SK-N-SH (cell line): ENCODE measurements around the gene RERGL. TPM values are rescaled to one million over a fixed set of nuclear protein-coding genes. Genes with fewer than 3 reads are reported as not detected.

Source experiments
- CTCF ChIA-PET: fragments of 300-600, 350-600 bp; formaldehyde crosslinking; extraction: SDS; loops from one replicate; lab custom pipeline; 2021; lab: Yijun Ruan, JAX
- POLR2A ChIA-PET: fragments of 350-600 bp; sonication (Branson Sonifier 250); formaldehyde crosslinking; extraction: SDS; loops from one replicate; lab custom pipeline; 2020; ENCODE audit warnings: antibody characterized with exemption, inconsistent platforms; lab: Yijun Ruan, JAX
- DNase-seq: peaks from one replicate; pipeline ENCODE4 v3.0.0; 2012
- H2AFZ ChIP-seq: fragments of 200-600 bp; sonication (generic); 2 replicates; pipeline ENCODE4 v1.8.1; 2016; ENCODE audit warnings: antibody characterized with exemption, mild to moderate bottlenecking, low read depth
- H3F3A ChIP-seq: fragments of 200-600 bp; sonication (generic); replicated peaks from 2 replicates; pipeline ENCODE3; 2016; ENCODE audit warnings: antibody characterized with exemption, mild to moderate bottlenecking; ENCODE audit not compliant: insufficient read depth
- H3K27ac ChIP-seq, 2 experiments: fragments of 200-500 bp in 1 of 2; fragments of 200-600 bp in 1 of 2; sonication (Bioruptor generic) in 1 of 2; sonication (generic), shearing (Covaris generic) in 1 of 2; 2 replicates each; pipeline versions ENCODE4 v1.5.1 to v1.6.1; 2014 to 2016; ENCODE audit warnings: low read depth in 2 of 2, inconsistent platforms in 1 of 2, low read length in 1 of 2, mild to moderate bottlenecking in 1 of 2, mixed read lengths in 1 of 2
- H3K27me3 ChIP-seq: fragments of 200-600 bp; sonication (generic), shearing (Covaris generic); 2 replicates; pipeline ENCODE4 v1.6.1; 2016; ENCODE audit warnings: mixed run types; ENCODE audit not compliant: insufficient read depth
- H3K36me3 ChIP-seq, 2 experiments: fragments of 200-500 bp in 1 of 2; fragments of 200-600 bp in 1 of 2; sonication (Bioruptor generic) in 1 of 2; sonication (generic) in 1 of 2; replicated peaks in 1 of 2; 2 replicates each; pipeline versions ENCODE3 to v1.5.1; 2014 to 2016; ENCODE audit warnings: low read length in 1 of 2, mild to moderate bottlenecking in 1 of 2; ENCODE audit not compliant: insufficient read depth in 2 of 2, control insufficient read depth in 1 of 2
- H3K4me1 ChIP-seq, 2 experiments: fragments of 200-500 bp in 1 of 2; fragments of 200-600 bp in 1 of 2; sonication (Bioruptor generic) in 1 of 2; sonication (generic), shearing (Covaris generic) in 1 of 2; 2 replicates each; pipeline versions ENCODE4 v1.5.1 to v1.6.1; 2014 to 2016; ENCODE audit warnings: low read depth in 1 of 2, low read length in 1 of 2, mixed run types in 1 of 2; ENCODE audit not compliant: insufficient read depth in 2 of 2, control insufficient read depth in 1 of 2
- H3K4me2 ChIP-seq: fragments of 200-600 bp; sonication (generic), shearing (Covaris generic); 2 replicates; pipeline ENCODE4 v1.6.1; 2017; ENCODE audit warnings: mixed run types
- H3K4me3 ChIP-seq, 2 experiments: fragments of 200-500 bp in 1 of 2; fragments of 200-600 bp in 1 of 2; sonication (Bioruptor generic) in 1 of 2; sonication (generic), shearing (Covaris generic) in 1 of 2; 2 replicates each; pipeline versions ENCODE4 v1.5.1 to v1.8.1; 2014 to 2016; ENCODE audit warnings: low read depth in 2 of 2, inconsistent platforms in 1 of 2, low read length in 1 of 2, mild to moderate bottlenecking in 1 of 2, mixed read lengths in 1 of 2, moderate library complexity in 1 of 2
- H3K79me2 ChIP-seq: fragments of 200-600 bp; sonication (generic); 2 replicates; pipeline ENCODE4 v1.8.1; 2017; ENCODE audit warnings: mild to moderate bottlenecking; ENCODE audit not compliant: insufficient read depth
- H3K9ac ChIP-seq: fragments of 200-600 bp; sonication (generic); 2 replicates; pipeline ENCODE4 v1.6.1; 2017; ENCODE audit warnings: mixed run types
- H3K9me2 ChIP-seq: fragments of 200-600 bp; sonication (generic); 2 replicates; pipeline ENCODE4 v1.6.1; 2017; ENCODE audit warnings: mixed run types
- H3K9me3 ChIP-seq: fragments of 200-600 bp; sonication (generic); 2 replicates; pipeline ENCODE4 v1.6.1; 2017; ENCODE audit warnings: mixed run types, mild to moderate bottlenecking, moderate library complexity
- H4K20me1 ChIP-seq: fragments of 200-600 bp; sonication (generic); 2 replicates; pipeline ENCODE4 v1.6.1; 2017; ENCODE audit warnings: mild to moderate bottlenecking, mixed run types; ENCODE audit not compliant: insufficient read depth
- CHD2 ChIP-seq: fragments of 150-350 bp; IDR thresholded peaks from 2 replicates; pipeline ENCODE4 v1.6.1; 2018; ENCODE audit warnings: low read length; ENCODE audit not compliant: partially characterized antibody
- CTCF ChIP-seq: fragments of 200-600 bp; sonication (generic); IDR thresholded peaks from 2 replicates; pipeline ENCODE4 v1.6.1; 2017; ENCODE audit warnings: antibody characterized with exemption, mild to moderate bottlenecking, moderate library complexity
- EP300 ChIP-seq, 2 experiments: IDR thresholded peaks; 2 replicates each; pipeline versions ENCODE4 v1.4.0 to v1.6.1; 2012; ENCODE audit warnings: borderline replicate concordance in 1 of 2, low read depth in 1 of 2, low read length in 1 of 2
- EZH2phosphoT487 ChIP-seq: fragments of 200-600 bp; sonication (generic); IDR thresholded peaks from 2 replicates; pipeline ENCODE4 v1.6.1; 2017; ENCODE audit warnings: low read depth, mixed run types, mild to moderate bottlenecking, antibody characterized with exemption, moderate library complexity, borderline replicate concordance
- FOXJ3 ChIP-seq: sonication (generic); formaldehyde crosslinking; IDR thresholded peaks from 2 replicates; pipeline ENCODE4 v1.5.1; 2020; ENCODE audit warnings: mild to moderate bottlenecking, missing genetic modification reagents
- FOXM1 ChIP-seq: IDR thresholded peaks from 2 replicates; pipeline ENCODE4 v1.4.0; 2012; ENCODE audit warnings: low read depth, mild to moderate bottlenecking
- GATA2 ChIP-seq: sonication (generic); formaldehyde crosslinking; IDR thresholded peaks from 2 replicates; pipeline ENCODE4 v1.5.0; 2020; ENCODE audit warnings: mild to moderate bottlenecking, missing genetic modification reagents
- IRF3 ChIP-seq: fragments of 150-350 bp; IDR thresholded peaks from 2 replicates; pipeline ENCODE4 v1.6.1; 2016; ENCODE audit warnings: mild to moderate bottlenecking, low read depth, low read length
- JUND ChIP-seq: IDR thresholded peaks from 2 replicates; pipeline ENCODE4 v1.4.0; 2012
- MEF2A ChIP-seq: IDR thresholded peaks from 2 replicates; pipeline ENCODE4 v1.4.0; 2012; ENCODE audit warnings: low read depth, borderline replicate concordance
- NFIC ChIP-seq: IDR thresholded peaks from 2 replicates; pipeline ENCODE4 v1.4.0; 2012; ENCODE audit warnings: borderline replicate concordance
- NRF1 ChIP-seq: IDR thresholded peaks from 2 replicates; pipeline ENCODE4 v1.6.1; 2012; ENCODE audit warnings: low read depth, mild to moderate bottlenecking, low read length
- POLR2AphosphoS5 ChIP-seq: IDR thresholded peaks from 2 replicates; pipeline ENCODE4 v1.6.1; 2012; ENCODE audit warnings: low read depth, low read length
- RCOR1 ChIP-seq: fragments of 150-350 bp; IDR thresholded peaks from 2 replicates; pipeline ENCODE4 v1.6.1; 2017; ENCODE audit warnings: antibody characterized with exemption, low read length
- RFX5 ChIP-seq: IDR thresholded peaks from 2 replicates; pipeline ENCODE4 v1.6.1; 2012; ENCODE audit warnings: mild to moderate bottlenecking, improper control_type of control experiment, low read length
- TCF12 ChIP-seq: IDR thresholded peaks from 2 replicates; pipeline ENCODE4 v1.4.0; 2012
- TEAD4 ChIP-seq: IDR thresholded peaks from 2 replicates; pipeline ENCODE4 v1.4.0; 2012; ENCODE audit warnings: mild to moderate bottlenecking, borderline replicate concordance; ENCODE audit not compliant: insufficient read depth
- ZBTB33 ChIP-seq: IDR thresholded peaks from 2 replicates; pipeline ENCODE4 v1.4.0; 2012; ENCODE audit warnings: low read depth, borderline replicate concordance
- WGBS: methylation state at CpG from one replicate; pipeline ENCODE4 v1.1.6; 2017; ENCODE audit warnings: low lambda C conversion rate; 5-methylcytosine and 5-hydroxymethylcytosine counted together
- polyA plus RNA-seq, 3 experiments: library from polyadenylated mRNA; depleted of rRNA; stranded (reverse); fragments of >200 nt; gene quantifications; 2 replicates each; pipeline ENCODE4 v1.2.3, GENCODE V29; 2012

Gene RERGL, protein sequence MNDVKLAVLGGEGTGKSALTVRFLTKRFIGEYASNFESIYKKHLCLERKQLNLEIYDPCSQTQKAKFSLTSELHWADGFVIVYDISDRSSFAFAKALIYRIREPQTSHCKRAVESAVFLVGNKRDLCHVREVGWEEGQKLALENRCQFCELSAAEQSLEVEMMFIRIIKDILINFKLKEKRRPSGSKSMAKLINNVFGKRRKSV
- 0.13 and 0.19 TPM in 2 replicates for polyA plus RNA-seq (2012; rRNA removed)
- 0.12 and 0.22 TPM in 2 replicates for polyA plus RNA-seq (2012; cell fraction: cytosol; rRNA removed)
- 0.90 and 1.8 TPM in 2 replicates for polyA plus RNA-seq (2012; cell fraction: nucleus; rRNA removed)

DNA sequence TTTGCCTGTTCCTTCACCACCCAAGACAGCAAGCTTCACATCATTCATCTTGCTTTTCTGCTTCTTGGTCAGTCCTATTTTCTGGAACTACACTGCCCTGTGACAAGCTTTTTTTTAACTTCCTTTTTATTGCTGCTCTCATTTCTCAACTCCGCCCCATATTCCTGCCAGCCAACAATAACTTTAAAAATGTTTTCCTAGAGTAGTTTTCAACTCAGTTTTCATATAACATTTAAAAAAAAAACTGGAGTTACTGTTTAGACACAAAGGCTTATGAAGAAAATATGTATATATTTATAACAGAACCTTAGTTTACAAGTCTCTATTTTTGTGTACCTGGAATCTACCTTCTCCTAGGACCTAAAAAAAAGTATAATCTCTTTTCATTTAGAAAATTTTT is at the start of gene RERGL:
RERGL (minus strand) TSS at position 101 of the 400 bp plus-strand sequence; CDS start at position 48, 53 bp downstream.
- Histone ChIP-seq H3K27me3 (no peaks in the 10 kb centered on the region), H3K79me2 (no peaks in the 10 kb centered on the region), H3K36me3 (no peaks in the 10 kb centered on the region), H4K20me1 (no peaks in the 10 kb centered on the region), H3K4me1 (no peaks in the 10 kb centered on the region), H3K27ac (no peak within 1 kb of the TSS), H3K4me3 (no peak within 1 kb of the TSS), H3K4me2 (no peak within 1 kb of the TSS), H3K9me3 (no peaks in the 10 kb centered on the region), H3F3A (no peaks in the 10 kb centered on the region), H3K9me2 (no peaks in the 10 kb centered on the region), H3K9ac (no peak within 1 kb of the TSS)
- CTCF ChIA-PET, result no interaction called here
- POLR2A ChIA-PET, result no interaction called here
- DNase-seq, result no peak
- WGBS, result 10% methylated on average over 1 of the region's 1 CpG
- TF ChIP-seq RFX5 (no peak), FOXM1 (no peak), NFIC (no peak), RCOR1 (no peak), CTCF (no peak), GATA2 (CRISPR knock-in tag) (no peak), MEF2A (no peak), NRF1 (no peak), EZH2phosphoT487 (no peak), POLR2AphosphoS5 (no peak), EP300 (IDR thresholded peaks at IDR 0.05; ENCODE audit: borderline replicate concordance in 1 of 2, low read depth in 1 of 2, low read length in 1 of 2) (no peak), TEAD4 (no peak), JUND (no peak), ZBTB33 (no peak), FOXJ3 (CRISPR knock-in tag) (no peak), TCF12 (no peak), CHD2 (no peak), IRF3 (no peak)
- TF ChIP-seq, all 33 proteins: peak for 0
- no peak within 1 kb of the TSS for H2AFZ ChIP-seq
